Measurements from ENCODE around the gene ESPN.
A peak's percentile ranks its signal among the peaks of the same experiment; 100 is the strongest.
"Not testable (repeated sequence)": the region's sequence is repeated elsewhere in the genome, so short reads cannot be mapped to it uniquely, and the experiment has no call there.

Gene ESPN

GRCh38 chr1:6443339-6444115 lies 19.0 kb downstream of the ESPN start:
- DNase-seq (ENCODE audit: extremely low read depth, insufficient read length) = no peak
- no peak for TF ChIP-seq CTCF (IDR thresholded peaks at IDR 0.05; ENCODE audit: insufficient read depth, low read length, poor library complexity, severe bottlenecking)
- Histone ChIP-seq H3K36me3 (ENCODE audit: control insufficient read depth, insufficient read depth, low read length) (no peaks in the 10 kb centered on the region), H3K4me3 (replicated peaks; ENCODE audit: low read depth, low read length) (no peak overlapping the region), H3K27me3 (replicated peaks; ENCODE audit: control insufficient read depth, insufficient read depth, low read length) (peaks cover 3% of the 10 kb centered on the region; the same call in 1 of the 2 replicates)

- Histone ChIP-seq H3K27me3 (replicated peaks; ENCODE audit: control insufficient read depth, insufficient read depth, low read length) (peaks cover 3% of the 10 kb centered on the region; the same call in 1 of the 2 replicates), H3K36me3 (ENCODE audit: control insufficient read depth, insufficient read depth, low read length) (no peaks in the 10 kb centered on the region), H3K4me3 (replicated peaks; ENCODE audit: low read depth, low read length) (no peak overlapping the region)
- no peak for DNase-seq (ENCODE audit: extremely low read depth, insufficient read length)
- TF ChIP-seq CTCF (IDR thresholded peaks at IDR 0.05; ENCODE audit: insufficient read depth, low read length, poor library complexity, severe bottlenecking) = no peak
These were observed 19.8 kb downstream of the ESPN start for GRCh38 chr1:6444377-6444776.

- Histone ChIP-seq H3K36me3 (ENCODE audit: control insufficient read depth, insufficient read depth, low read length) (no peaks in the 10 kb centered on the region), H3K4me3 (replicated peaks; ENCODE audit: low read depth, low read length) (no peak overlapping the region), H3K27me3 (replicated peaks; ENCODE audit: control insufficient read depth, insufficient read depth, low read length) (peaks cover 4% of the 10 kb centered on the region; the same call in 1 of the 2 replicates)
- no peak for DNase-seq (ENCODE audit: extremely low read depth, insufficient read length)
- peak; percentile 32 for TF ChIP-seq CTCF (IDR thresholded peaks at IDR 0.05; ENCODE audit: insufficient read depth, low read length, poor library complexity, severe bottlenecking)
These were observed 20.6 kb downstream of the ESPN start for GRCh38 chr1:6445062-6445763.

- not testable (repeated sequence) for H3K27me3 ChIP-seq (replicated peaks; ENCODE audit: control insufficient read depth, insufficient read depth, low read length); H3K4me3 ChIP-seq (replicated peaks; ENCODE audit: low read depth, low read length); DNase-seq (ENCODE audit: extremely low read depth, insufficient read length); H3K36me3 ChIP-seq (ENCODE audit: control insufficient read depth, insufficient read depth, low read length)
These were observed 21.4 kb downstream of the ESPN start for GRCh38 chr1:6445929-6446328.

- H3K27me3 ChIP-seq (replicated peaks; ENCODE audit: control insufficient read depth, insufficient read depth, low read length) = peaks cover 4% of the 10 kb centered on the region; the same call in 1 of the 2 replicates
- no peak for TF ChIP-seq CTCF (IDR thresholded peaks at IDR 0.05; ENCODE audit: insufficient read depth, low read length, poor library complexity, severe bottlenecking)
These were observed 22.1 kb downstream of the ESPN start for GRCh38 chr1:6446665-6447015.

More at GRCh38 chr1:6446665-6447015, 22.1 kb downstream of the ESPN start:
- Histone ChIP-seq H3K4me3 (replicated peaks; ENCODE audit: low read depth, low read length) (no peak overlapping the region), H3K36me3 (ENCODE audit: control insufficient read depth, insufficient read depth, low read length) (no peaks in the 10 kb centered on the region)
- DNase-seq (ENCODE audit: extremely low read depth, insufficient read length) = no peak
